H9 (cell line): ENCODE results near the gene PGPEP1. TPM values are rescaled to one million over a fixed set of nuclear protein-coding genes. Genes with fewer than 3 reads are reported as not detected.

Experiments used
- DNase-seq: peaks from one replicate; pipeline ENCODE4 v3.0.0-alpha.2; 2017
- H2AFZ ChIP-seq: one replicate; pipeline ENCODE4 v1.6.1; 2013; ENCODE audit warnings: mild to moderate bottlenecking, low read length, control low read depth, moderate library complexity
- H2AK5ac ChIP-seq: 2 replicates; pipeline ENCODE4 v1.6.1; 2013; ENCODE audit warnings: low read length, control low read depth, mixed read lengths; ENCODE audit not compliant: insufficient read length
- H2BK120ac ChIP-seq: one replicate; pipeline ENCODE4 v1.6.1; 2013; ENCODE audit warnings: low read depth, mild to moderate bottlenecking, low read length, control low read depth, inconsistent platforms; ENCODE audit not compliant: poor library complexity, severe bottlenecking
- H2BK12ac ChIP-seq: 2 replicates; pipeline ENCODE4 v1.6.1; 2013; ENCODE audit warnings: low read length, control low read depth, mixed read lengths, low read depth; ENCODE audit not compliant: insufficient read length
- H2BK15ac ChIP-seq: 2 replicates; pipeline ENCODE4 v1.6.1; 2013; ENCODE audit warnings: low read depth, low read length, control low read depth
- H2BK20ac ChIP-seq: one replicate; pipeline ENCODE4 v1.6.1; 2013; ENCODE audit warnings: low read depth, mild to moderate bottlenecking, low read length, control low read depth, inconsistent platforms; ENCODE audit not compliant: poor library complexity, severe bottlenecking
- H2BK5ac ChIP-seq: 2 replicates; pipeline ENCODE4 v1.6.1; 2013; ENCODE audit warnings: low read length, control low read depth, mixed read lengths; ENCODE audit not compliant: insufficient read length
- H3K14ac ChIP-seq: 2 replicates; pipeline ENCODE4 v1.6.1; 2013; ENCODE audit warnings: low read length, control low read depth; ENCODE audit not compliant: insufficient read depth
- H3K18ac ChIP-seq: 2 replicates; pipeline ENCODE4 v1.6.1; 2013; ENCODE audit warnings: low read depth, mild to moderate bottlenecking, mixed read lengths, low read length, control low read depth; ENCODE audit not compliant: insufficient read length
- H3K23ac ChIP-seq: 2 replicates; pipeline ENCODE4 v1.6.1; 2013; ENCODE audit warnings: low read length, control low read depth, mixed read lengths, low read depth; ENCODE audit not compliant: insufficient read length
- H3K23me2 ChIP-seq: 2 replicates; pipeline ENCODE4 v1.6.1; 2013; ENCODE audit warnings: low read depth, mild to moderate bottlenecking, mixed read lengths, low read length, control low read depth; ENCODE audit not compliant: insufficient read length, poor library complexity, severe bottlenecking
- H3K27ac ChIP-seq: 2 replicates; pipeline ENCODE4 v1.5.1; 2013; ENCODE audit warnings: low read length, control low read depth, mixed read lengths, low read depth; ENCODE audit not compliant: insufficient read length
- H3K27me3 ChIP-seq: 2 replicates; pipeline ENCODE4 v1.6.1; 2013; ENCODE audit warnings: low read length, control low read depth, inconsistent platforms; ENCODE audit not compliant: insufficient read depth
- H3K4ac ChIP-seq: 2 replicates; pipeline ENCODE4 v1.6.1; 2013; ENCODE audit warnings: low read depth, mild to moderate bottlenecking, control low read depth, inconsistent platforms, low read length, moderate library complexity
- H3K4me1 ChIP-seq: 2 replicates; pipeline ENCODE4 v1.6.1; 2013; ENCODE audit warnings: low read length, control low read depth, inconsistent platforms; ENCODE audit not compliant: insufficient read depth
- H3K4me2 ChIP-seq: 2 replicates; pipeline ENCODE4 v1.6.1; 2013; ENCODE audit warnings: low read length, control low read depth, mixed read lengths; ENCODE audit not compliant: insufficient read length, insufficient read depth
- H3K56ac ChIP-seq: 2 replicates; pipeline ENCODE4 v1.6.1; 2013; ENCODE audit warnings: low read depth, mild to moderate bottlenecking, mixed read lengths, low read length, control low read depth; ENCODE audit not compliant: insufficient read length
- H3K79me1 ChIP-seq: 2 replicates; pipeline ENCODE4 v1.6.1; 2013; ENCODE audit warnings: low read depth, mild to moderate bottlenecking, moderate library complexity, low read length, control low read depth, inconsistent platforms; ENCODE audit not compliant: insufficient read depth, poor library complexity, severe bottlenecking
- H3K79me2 ChIP-seq: 2 replicates; pipeline ENCODE4 v1.6.1; 2013; ENCODE audit warnings: low read length, control low read depth, inconsistent platforms; ENCODE audit not compliant: insufficient read depth
- H3K9ac ChIP-seq: 2 replicates; pipeline ENCODE4 v1.6.1; 2013; ENCODE audit warnings: low read length, control low read depth, mixed read lengths; ENCODE audit not compliant: insufficient read length; ENCODE audit errors: extremely low read depth
- H3K9me3 ChIP-seq: one replicate; pipeline ENCODE4 v1.6.1; 2013; ENCODE audit warnings: low read depth, low read length, inconsistent platforms; ENCODE audit not compliant: control insufficient read depth
- H3T11ph ChIP-seq: one replicate; pipeline ENCODE4 v1.6.1; 2013; ENCODE audit warnings: mild to moderate bottlenecking, low read length, control low read depth, inconsistent platforms
- H4K20me1 ChIP-seq: one replicate; pipeline ENCODE4 v1.6.1; 2013; ENCODE audit not compliant: control insufficient read depth, insufficient read length, insufficient read depth
- H4K5ac ChIP-seq: 2 replicates; pipeline ENCODE4 v1.6.1; 2013; ENCODE audit warnings: low read depth, mild to moderate bottlenecking, mixed read lengths, low read length, control low read depth; ENCODE audit not compliant: insufficient read length
- H4K8ac ChIP-seq: replicated peaks from 2 replicates; pipeline ENCODE4 v1.6.1; 2013; ENCODE audit warnings: low read length, control low read depth, mixed read lengths, low read depth; ENCODE audit not compliant: insufficient read length
- H4K91ac ChIP-seq: 2 replicates; pipeline ENCODE4 v1.6.1; 2013; ENCODE audit warnings: low read depth, mild to moderate bottlenecking, moderate library complexity, mixed read lengths, low read length, control low read depth; ENCODE audit not compliant: insufficient read length
- H3K27ac Mint-ChIP-seq, 3 experiments: 2 replicates in 2 of 3; 3 replicates in 1 of 3; pipeline ENCODE4 v1.8.0; 2020 to 2021; ENCODE audit warnings: mixed read lengths in 3 of 3, mild to moderate bottlenecking in 1 of 3, moderate library complexity in 1 of 3
- H3K27me3 Mint-ChIP-seq: 2 replicates; pipeline ENCODE4 v1.8.0; 2021; ENCODE audit warnings: low read depth, mild to moderate bottlenecking, moderate library complexity, mixed read lengths
- H3K36me3 Mint-ChIP-seq, 3 experiments: 2 replicates in 2 of 3; 3 replicates in 1 of 3; pipeline ENCODE4 v1.8.0; 2020 to 2021; ENCODE audit warnings: low read depth in 3 of 3, mixed read lengths in 3 of 3; ENCODE audit not compliant: insufficient read depth in 1 of 3
- H3K4me1 Mint-ChIP-seq, 2 experiments: 2 replicates each; pipeline ENCODE4 v1.8.0; 2020; ENCODE audit warnings: mixed read lengths in 2 of 2
- H3K4me3 Mint-ChIP-seq, 2 experiments: 2 replicates in 1 of 2; 3 replicates in 1 of 2; pipeline ENCODE4 v1.8.0; 2020 to 2021; ENCODE audit warnings: mild to moderate bottlenecking in 2 of 2, mixed read lengths in 2 of 2, moderate library complexity in 1 of 2
- H3K9me3 Mint-ChIP-seq, 2 experiments: 2 replicates in 1 of 2; 3 replicates in 1 of 2; pipeline ENCODE4 v1.8.0; 2020; ENCODE audit warnings: mild to moderate bottlenecking in 2 of 2, mixed read lengths in 2 of 2, moderate library complexity in 1 of 2
- WGBS: extraction: QIAGEN DNeasy Blood & Tissue Kit; methylation state at CpG from one replicate; pipeline ENCODE4 v1.1.7; 2013; ENCODE audit warnings: missing lambda C conversion rate, low lambda C conversion rate, mixed read lengths; ENCODE audit not compliant: insufficient read length; ENCODE audit errors: extremely low coverage; 5-methylcytosine and 5-hydroxymethylcytosine counted together
- total RNA-seq: library from RNA; stranded (reverse); gene quantifications from 2 replicates; pipeline ENCODE4 v1.2.1, GENCODE V29; 2021
- TF ChIP-seq, protein P1 (sequence below): fragments of 200-600 bp; sonication (generic); conservative IDR thresholded peaks from 3 replicates; pipeline ENCODE4 v1.8.0; 2021; ENCODE audit warnings: antibody characterized with exemption, mild to moderate bottlenecking

Gene PGPEP1
- total RNA-seq, 1 experiment from 2014 or later: 64.8 TPM

DNA sequence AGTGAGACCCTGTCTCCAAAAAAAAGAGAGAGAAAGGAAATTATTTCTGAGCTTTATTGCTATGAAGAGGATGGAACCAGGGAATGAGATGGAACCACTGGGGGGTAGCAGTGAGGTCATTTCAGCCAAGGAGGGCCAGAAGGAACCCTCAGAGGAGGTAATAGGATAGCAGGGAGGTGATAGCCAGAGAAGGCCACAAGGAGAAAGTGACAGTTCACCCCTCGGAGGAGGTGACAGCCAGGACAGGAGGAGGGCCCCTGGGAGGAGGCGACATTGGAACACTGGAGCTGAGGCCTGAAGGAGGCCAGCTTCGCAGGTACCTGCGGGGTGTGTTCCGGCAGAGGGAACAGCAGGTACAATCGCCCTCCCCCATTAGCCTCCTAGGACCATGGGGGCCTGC, 675 bp upstream of the PGPEP1 start:
- no peak overlapping the region for H3K9ac ChIP-seq
- H3K27me3 ChIP-seq: no peaks in the 10 kb centered on the region
- H3K27ac ChIP-seq: no peak overlapping the region
- H3T11ph ChIP-seq: no peak overlapping the region
- no peak overlapping the region for H4K91ac ChIP-seq
- H4K8ac ChIP-seq: no peak overlapping the region
- H3K23me2 ChIP-seq: peaks cover 7% of the 10 kb centered on the region
- peak; percentile 64 for DNase-seq
- WGBS: no CpG with 5 or more reads among the region's 6 CpGs
- H2BK5ac ChIP-seq: no peak overlapping the region
- no peaks in the 10 kb centered on the region for H4K20me1 ChIP-seq
- no peak overlapping the region for H2BK12ac ChIP-seq
- H2BK120ac ChIP-seq: no peak overlapping the region
- H3K9me3 ChIP-seq: no peaks in the 10 kb centered on the region
- H3K14ac ChIP-seq: no peak overlapping the region
- no peak overlapping the region for H2BK20ac ChIP-seq
- H3K18ac ChIP-seq: no peak overlapping the region
- TF ChIP-seq, protein P1, sequence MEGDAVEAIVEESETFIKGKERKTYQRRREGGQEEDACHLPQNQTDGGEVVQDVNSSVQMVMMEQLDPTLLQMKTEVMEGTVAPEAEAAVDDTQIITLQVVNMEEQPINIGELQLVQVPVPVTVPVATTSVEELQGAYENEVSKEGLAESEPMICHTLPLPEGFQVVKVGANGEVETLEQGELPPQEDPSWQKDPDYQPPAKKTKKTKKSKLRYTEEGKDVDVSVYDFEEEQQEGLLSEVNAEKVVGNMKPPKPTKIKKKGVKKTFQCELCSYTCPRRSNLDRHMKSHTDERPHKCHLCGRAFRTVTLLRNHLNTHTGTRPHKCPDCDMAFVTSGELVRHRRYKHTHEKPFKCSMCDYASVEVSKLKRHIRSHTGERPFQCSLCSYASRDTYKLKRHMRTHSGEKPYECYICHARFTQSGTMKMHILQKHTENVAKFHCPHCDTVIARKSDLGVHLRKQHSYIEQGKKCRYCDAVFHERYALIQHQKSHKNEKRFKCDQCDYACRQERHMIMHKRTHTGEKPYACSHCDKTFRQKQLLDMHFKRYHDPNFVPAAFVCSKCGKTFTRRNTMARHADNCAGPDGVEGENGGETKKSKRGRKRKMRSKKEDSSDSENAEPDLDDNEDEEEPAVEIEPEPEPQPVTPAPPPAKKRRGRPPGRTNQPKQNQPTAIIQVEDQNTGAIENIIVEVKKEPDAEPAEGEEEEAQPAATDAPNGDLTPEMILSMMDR: peak; percentile 43; the same call in 2 of the 3 replicates
- no peaks in the 10 kb centered on the region; a peak in 1 of 5 replicates for H3K9me3 Mint-ChIP-seq
- H3K56ac ChIP-seq: no peak overlapping the region
- H3K4me1 ChIP-seq: peaks cover 2% of the 10 kb centered on the region
- H3K79me2 ChIP-seq: no peaks in the 10 kb centered on the region
- H3K4me2 ChIP-seq: peak overlapping the region; percentile 33
- H2BK15ac ChIP-seq: 0 out of 2 replicates have a peak overlapping the region, but pooled peaks have one; percentile 26
- H3K36me3 Mint-ChIP-seq: peaks cover 0 to 8% (median 0%) of the 10 kb centered on the region in 3 experiments; a peak in 2 of 7 replicates
- H4K5ac ChIP-seq: no peak overlapping the region
- no peak overlapping the region for H3K23ac ChIP-seq
- no peaks in the 10 kb centered on the region; the same call in 1 of the 2 replicates for H3K27me3 Mint-ChIP-seq
- H2AK5ac ChIP-seq: no peak overlapping the region
- peak overlapping the region in 2 of 3 experiments; percentile 23 to 25; a peak in 3 of 7 replicates for H3K27ac Mint-ChIP-seq
- no peaks in the 10 kb centered on the region for H3K79me1 ChIP-seq
- H2AFZ ChIP-seq: no peak overlapping the region
- peaks cover 29 to 45% of the 10 kb centered on the region in 2 experiments for H3K4me1 Mint-ChIP-seq
- no peak overlapping the region for H3K4ac ChIP-seq
- H3K4me3 Mint-ChIP-seq: peak overlapping the region; percentile 82 to 89
